GM10266 (cell line): ENCODE measurements around the gene DCBLD1.
"Not testable (repeated sequence)": the region's sequence is repeated elsewhere in the genome, so short reads cannot be mapped to it uniquely, and the experiment has no call there.

Experiments
- DNase-seq: peaks from one replicate; pipeline ENCODE4 v3.0.0; 2012; ENCODE audit errors: extremely low spot score
- CTCF ChIP-seq: IDR thresholded peaks from 2 replicates; pipeline ENCODE4 v1.5.1; 2012; ENCODE audit warnings: mild to moderate bottlenecking, low read depth; ENCODE audit not compliant: control insufficient read depth, insufficient read depth; ENCODE audit errors: missing control alignments

Gene DCBLD1

GRCh38 chr6:117463762-117464665 is 18.5 kb upstream of the DCBLD1 start:
- no peak for DNase-seq
- TF ChIP-seq CTCF: no peak

GRCh38 chr6:117464700-117465099 is 17.8 kb upstream of the DCBLD1 start:
- no peak for TF ChIP-seq CTCF
- DNase-seq: no peak

- no peak for TF ChIP-seq CTCF
Measured at GRCh38 chr6:117465691-117466090, 16.8 kb upstream of the DCBLD1 start.

GRCh38 chr6:117467876-117468275 is 14.6 kb upstream of the DCBLD1 start:
- TF ChIP-seq CTCF: no peak
- DNase-seq: no peak

More at GRCh38 chr6:117465691-117466090, 16.8 kb upstream of the DCBLD1 start:
- no peak for DNase-seq

GRCh38 chr6:117468527-117468926 is 13.9 kb upstream of the DCBLD1 start:
- DNase-seq: not testable (repeated sequence)

- TF ChIP-seq CTCF: no peak
- no peak for DNase-seq
Measured at GRCh38 chr6:117469356-117469755, 13.1 kb upstream of the DCBLD1 start.

GRCh38 chr6:117469791-117470190 is 12.7 kb upstream of the DCBLD1 start:
- DNase-seq: no peak
- no peak for TF ChIP-seq CTCF

GRCh38 chr6:117472667-117473066 is 9.8 kb upstream of the DCBLD1 start:
- no peak for TF ChIP-seq CTCF
- no peak for DNase-seq
